D721Med (cell line): ENCODE data around the gene ZNF334.

Experiments used
- DNase-seq: peaks from one replicate; pipeline ENCODE4 v3.0.0; 2011; ENCODE audit warnings: low spot score; ENCODE audit not compliant: insufficient read length
- FAIRE-seq: peaks from 2 replicates; lab custom pipeline; 2011; peaks lifted over from hg19 to GRCh38; lab: Jason Lieb, UNC
- TF ChIP-seq, protein P1 (sequence below): IDR thresholded peaks from 2 replicates; pipeline ENCODE4 v1.5.1; 2012; ENCODE audit warnings: mild to moderate bottlenecking, control low read depth; ENCODE audit not compliant: insufficient read depth; ENCODE audit errors: missing control alignments

The ZNF334 gene

GRCh38 chr20:46550461-46550860 is 37.1 kb upstream of the ZNF334 start, which contains the start of gene OCSTAMP:
Gene OCSTAMP (minus strand): TSS chr20:46550654. CDS start chr20:46550560, 94 bp downstream.
- TF ChIP-seq, protein P1, sequence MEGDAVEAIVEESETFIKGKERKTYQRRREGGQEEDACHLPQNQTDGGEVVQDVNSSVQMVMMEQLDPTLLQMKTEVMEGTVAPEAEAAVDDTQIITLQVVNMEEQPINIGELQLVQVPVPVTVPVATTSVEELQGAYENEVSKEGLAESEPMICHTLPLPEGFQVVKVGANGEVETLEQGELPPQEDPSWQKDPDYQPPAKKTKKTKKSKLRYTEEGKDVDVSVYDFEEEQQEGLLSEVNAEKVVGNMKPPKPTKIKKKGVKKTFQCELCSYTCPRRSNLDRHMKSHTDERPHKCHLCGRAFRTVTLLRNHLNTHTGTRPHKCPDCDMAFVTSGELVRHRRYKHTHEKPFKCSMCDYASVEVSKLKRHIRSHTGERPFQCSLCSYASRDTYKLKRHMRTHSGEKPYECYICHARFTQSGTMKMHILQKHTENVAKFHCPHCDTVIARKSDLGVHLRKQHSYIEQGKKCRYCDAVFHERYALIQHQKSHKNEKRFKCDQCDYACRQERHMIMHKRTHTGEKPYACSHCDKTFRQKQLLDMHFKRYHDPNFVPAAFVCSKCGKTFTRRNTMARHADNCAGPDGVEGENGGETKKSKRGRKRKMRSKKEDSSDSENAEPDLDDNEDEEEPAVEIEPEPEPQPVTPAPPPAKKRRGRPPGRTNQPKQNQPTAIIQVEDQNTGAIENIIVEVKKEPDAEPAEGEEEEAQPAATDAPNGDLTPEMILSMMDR = no peak
- DNase-seq = no peak
- FAIRE-seq = no peak

DNA sequence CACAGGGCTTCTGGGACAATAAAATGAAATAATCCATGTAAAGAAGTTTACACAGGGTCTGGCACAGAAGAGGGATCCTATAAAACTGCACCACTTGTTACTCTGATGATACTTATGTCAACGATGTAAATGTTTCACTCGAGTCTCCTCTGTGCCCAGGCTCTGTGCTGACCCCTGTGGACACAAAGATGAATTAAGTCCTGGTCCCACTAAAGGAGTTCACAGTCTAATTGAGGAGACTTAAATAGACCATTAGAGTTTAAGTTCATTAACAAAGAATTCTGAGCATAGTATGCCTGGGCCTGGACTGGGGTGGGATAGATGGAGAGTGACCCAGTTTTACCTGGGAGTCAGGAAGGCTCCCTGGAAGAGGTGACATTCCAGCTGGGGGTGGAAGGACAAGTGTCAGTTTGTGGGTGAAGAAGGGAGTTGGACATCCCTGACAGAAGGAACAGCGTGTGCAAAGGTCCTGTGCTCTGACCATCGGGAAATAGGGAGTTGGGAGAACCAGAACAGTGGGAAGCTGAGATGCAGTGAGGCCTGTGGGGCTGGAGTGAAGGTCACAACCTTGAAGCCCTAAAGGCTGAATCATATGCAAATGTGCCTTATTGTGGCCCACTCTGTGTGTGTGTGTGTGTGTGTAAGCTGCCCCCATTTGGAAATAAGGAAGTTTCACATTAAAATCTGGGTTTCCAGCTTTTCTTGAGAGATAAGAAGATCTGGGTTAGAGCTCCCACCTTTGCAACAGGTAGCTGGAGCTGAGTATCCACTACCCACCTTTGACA is 36.0 kb upstream of the ZNF334 start:
- no peak for FAIRE-seq
- TF ChIP-seq, protein P1 = no peak
- DNase-seq = no peak

DNA sequence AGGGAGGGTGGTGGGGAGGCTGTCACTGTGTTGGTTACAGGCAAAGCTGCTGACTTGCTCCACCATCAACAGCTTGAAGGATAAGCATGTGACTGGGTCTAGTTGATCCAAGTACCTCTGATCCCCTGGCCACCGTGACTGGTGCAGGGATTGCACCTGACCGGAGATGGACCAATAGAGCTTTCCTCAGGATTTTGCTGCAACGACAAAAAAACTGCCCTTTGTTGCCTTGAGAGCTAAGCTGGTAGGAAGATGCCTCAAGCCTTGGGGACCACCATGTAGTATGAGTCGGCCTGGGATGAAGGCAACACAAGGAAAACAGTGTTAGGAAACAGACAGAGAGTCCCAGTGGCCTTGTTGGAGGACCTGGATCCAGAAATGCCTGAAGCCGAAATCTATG is 35.3 kb upstream of the ZNF334 start:
- FAIRE-seq (no peak), DNase-seq (no peak)
- TF ChIP-seq, protein P1 = no peak

- TF ChIP-seq, protein P1 = no peak
- no peak for FAIRE-seq
- DNase-seq = no peak
Observed at GRCh38 chr20:46547995-46548394, 34.6 kb upstream of the ZNF334 start.

DNA sequence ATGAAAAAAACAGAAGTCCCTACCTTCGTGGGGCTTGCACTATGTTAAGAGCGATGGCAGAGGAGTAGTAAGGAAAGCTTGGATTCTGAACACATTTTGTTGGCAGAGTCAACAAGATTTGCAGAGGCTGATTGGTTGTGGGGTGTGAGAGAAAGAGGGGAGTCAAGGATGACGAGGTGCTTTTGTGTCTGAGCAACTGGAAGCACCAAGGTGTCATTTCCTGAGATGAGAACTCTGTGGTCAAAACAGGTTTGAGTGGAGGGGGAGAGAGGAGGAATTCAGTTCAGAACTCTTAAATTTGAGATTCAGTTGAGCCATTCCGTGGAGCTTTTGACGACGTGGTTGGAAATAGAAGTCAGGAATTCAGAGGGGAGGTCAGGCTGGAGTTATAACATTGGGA is 33.6 kb upstream of the ZNF334 start:
- TF ChIP-seq, protein P1 = no peak
- FAIRE-seq (no peak), DNase-seq (no peak)

GRCh38 chr20:46546298-46546697 is 32.9 kb upstream of the ZNF334 start:
- TF ChIP-seq, protein P1 = no peak
- FAIRE-seq (no peak), DNase-seq (no peak)

DNA sequence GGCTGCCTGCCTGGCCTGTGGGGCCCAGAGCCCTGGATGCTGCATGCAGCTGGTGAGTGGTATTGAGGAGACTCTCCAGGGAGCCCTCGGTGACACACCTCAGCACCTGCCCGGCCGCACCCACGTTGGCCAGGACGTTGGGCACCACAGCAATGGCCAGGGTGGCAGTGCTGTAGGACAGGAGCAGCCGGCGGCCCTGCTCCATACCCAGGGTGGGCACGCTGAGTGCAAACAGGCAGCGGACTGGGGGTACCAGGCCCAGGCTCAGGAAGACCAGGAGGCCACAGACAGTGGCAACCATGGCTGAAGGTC is 32.4 kb upstream of the ZNF334 start:
- no peak for DNase-seq
- TF ChIP-seq, protein P1 = no peak
- FAIRE-seq = no peak
